Loucy (cell line): ENCODE results near the gene NR2F2.

ENCODE experiments used
- H2AFZ ChIP-seq: fragments of 200-600 bp; sonication (generic); 2 replicates; pipeline ENCODE4 v1.6.0; 2016; ENCODE audit warnings: antibody characterized with exemption, mild to moderate bottlenecking, low read length, moderate library complexity
- H3F3A ChIP-seq: fragments of 200-600 bp; 2 replicates; pipeline ENCODE4 v1.6.0; 2016; ENCODE audit warnings: antibody characterized with exemption, low read depth, mild to moderate bottlenecking
- H3K27me3 ChIP-seq: fragments of 200-600 bp; sonication (generic); 2 replicates; pipeline ENCODE4 v1.6.1; 2014; ENCODE audit warnings: low read length, mild to moderate bottlenecking; ENCODE audit not compliant: insufficient read depth, poor library complexity, severe bottlenecking
- H3K36me3 ChIP-seq: fragments of 200-600 bp; sonication (generic); 2 replicates; pipeline ENCODE4 v1.6.1; 2016; ENCODE audit warnings: low read length; ENCODE audit not compliant: insufficient read depth
- H3K4me1 ChIP-seq: fragments of 200-600 bp; sonication (generic); 2 replicates; pipeline ENCODE4 v1.5.1; 2014; ENCODE audit warnings: low read length, mild to moderate bottlenecking; ENCODE audit not compliant: insufficient read depth, poor library complexity, severe bottlenecking
- H3K4me2 ChIP-seq: fragments of 200-600 bp; sonication (generic); 2 replicates; pipeline ENCODE4 v1.6.0; 2014; ENCODE audit warnings: antibody characterized with exemption, low read length, low read depth, mild to moderate bottlenecking; ENCODE audit not compliant: poor library complexity, severe bottlenecking
- H3K4me3 ChIP-seq: fragments of 200-600 bp; sonication (generic); 2 replicates; pipeline ENCODE4 v1.5.1; 2014; ENCODE audit warnings: low read length, mild to moderate bottlenecking, mixed read lengths; ENCODE audit not compliant: poor library complexity, severe bottlenecking
- H3K79me2 ChIP-seq: fragments of 200-600 bp; sonication (generic); 2 replicates; pipeline ENCODE4 v1.6.1; 2014; ENCODE audit warnings: low read length; ENCODE audit not compliant: insufficient read depth
- H3K9ac ChIP-seq: fragments of 200-600 bp; sonication (generic); 2 replicates; pipeline ENCODE4 v1.6.0; 2014; ENCODE audit warnings: mild to moderate bottlenecking, low read depth, low read length, moderate library complexity; ENCODE audit not compliant: poor library complexity, severe bottlenecking
- H3K9me2 ChIP-seq: fragments of 200-600 bp; sonication (generic); replicated peaks from 2 replicates; pipeline ENCODE4 v1.6.1; 2016; ENCODE audit warnings: low read depth, low read length, mixed read lengths
- H3K9me3 ChIP-seq: fragments of 200-600 bp; sonication (generic); 2 replicates; pipeline ENCODE4 v1.6.1; 2014; ENCODE audit warnings: mild to moderate bottlenecking, antibody characterized with exemption, low read length, low read depth; ENCODE audit not compliant: insufficient read depth
- H4K20me1 ChIP-seq: fragments of 200-600 bp; sonication (generic); 2 replicates; pipeline ENCODE4 v1.6.0; 2014; ENCODE audit warnings: antibody characterized with exemption, low read length, mild to moderate bottlenecking; ENCODE audit not compliant: insufficient read depth, poor library complexity, severe bottlenecking
- EZH2phosphoT487 ChIP-seq: fragments of 200-600 bp; IDR thresholded peaks from 2 replicates; pipeline ENCODE4 v1.6.1; 2018; ENCODE audit warnings: antibody characterized with exemption, mild to moderate bottlenecking, moderate library complexity, borderline replicate concordance
- TF ChIP-seq, protein P1 (sequence below): fragments of 200-600 bp; sonication (generic); conservative IDR thresholded peaks from 2 replicates; pipeline ENCODE4 v1.5.1; 2014; ENCODE audit warnings: mild to moderate bottlenecking, antibody characterized with exemption, low read length

The NR2F2 gene

DNA sequence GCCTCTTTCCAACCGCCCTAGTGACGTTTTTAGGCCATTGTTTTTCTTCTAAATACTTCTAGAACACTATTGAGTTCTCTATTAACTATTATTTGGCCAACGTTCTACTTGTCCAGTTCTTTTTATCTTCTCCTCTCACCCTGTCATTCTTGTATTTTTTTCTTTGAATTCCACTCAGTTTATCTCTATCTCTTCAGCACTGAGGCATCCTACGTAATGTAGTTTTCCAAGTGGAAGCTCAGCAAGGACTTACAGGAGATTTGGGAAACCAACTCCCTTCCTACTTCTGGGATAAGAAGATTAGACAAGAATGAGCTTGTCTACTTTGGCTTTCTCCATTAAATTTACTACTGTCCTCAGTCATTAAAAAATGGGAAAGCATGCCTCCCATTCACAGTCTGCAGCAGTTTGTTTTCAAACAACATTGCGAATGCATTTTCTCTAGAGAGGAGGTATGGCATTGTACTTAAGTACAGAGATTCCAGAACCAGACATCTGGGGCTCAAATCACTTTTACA lies 21.3 kb upstream of the NR2F2 start:
- no peak overlapping the region for H3K4me2 ChIP-seq
- no peak overlapping the region for H3K9ac ChIP-seq
- H4K20me1 ChIP-seq, result no peaks in the 10 kb centered on the region
- H3K36me3 ChIP-seq, result no peaks in the 10 kb centered on the region
- H2AFZ ChIP-seq, result no peak overlapping the region
- H3K79me2 ChIP-seq, result no peaks in the 10 kb centered on the region
- no peaks in the 10 kb centered on the region for H3K9me3 ChIP-seq
- no peak for TF ChIP-seq EZH2phosphoT487
- TF ChIP-seq, protein P1, sequence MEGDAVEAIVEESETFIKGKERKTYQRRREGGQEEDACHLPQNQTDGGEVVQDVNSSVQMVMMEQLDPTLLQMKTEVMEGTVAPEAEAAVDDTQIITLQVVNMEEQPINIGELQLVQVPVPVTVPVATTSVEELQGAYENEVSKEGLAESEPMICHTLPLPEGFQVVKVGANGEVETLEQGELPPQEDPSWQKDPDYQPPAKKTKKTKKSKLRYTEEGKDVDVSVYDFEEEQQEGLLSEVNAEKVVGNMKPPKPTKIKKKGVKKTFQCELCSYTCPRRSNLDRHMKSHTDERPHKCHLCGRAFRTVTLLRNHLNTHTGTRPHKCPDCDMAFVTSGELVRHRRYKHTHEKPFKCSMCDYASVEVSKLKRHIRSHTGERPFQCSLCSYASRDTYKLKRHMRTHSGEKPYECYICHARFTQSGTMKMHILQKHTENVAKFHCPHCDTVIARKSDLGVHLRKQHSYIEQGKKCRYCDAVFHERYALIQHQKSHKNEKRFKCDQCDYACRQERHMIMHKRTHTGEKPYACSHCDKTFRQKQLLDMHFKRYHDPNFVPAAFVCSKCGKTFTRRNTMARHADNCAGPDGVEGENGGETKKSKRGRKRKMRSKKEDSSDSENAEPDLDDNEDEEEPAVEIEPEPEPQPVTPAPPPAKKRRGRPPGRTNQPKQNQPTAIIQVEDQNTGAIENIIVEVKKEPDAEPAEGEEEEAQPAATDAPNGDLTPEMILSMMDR, result no peak
- H3K4me1 ChIP-seq, result no peaks in the 10 kb centered on the region
- no peaks in the 10 kb centered on the region for H3K27me3 ChIP-seq
- no peaks in the 10 kb centered on the region for H3F3A ChIP-seq
- no peaks in the 10 kb centered on the region for H3K9me2 ChIP-seq
- H3K4me3 ChIP-seq, result no peak overlapping the region

DNA sequence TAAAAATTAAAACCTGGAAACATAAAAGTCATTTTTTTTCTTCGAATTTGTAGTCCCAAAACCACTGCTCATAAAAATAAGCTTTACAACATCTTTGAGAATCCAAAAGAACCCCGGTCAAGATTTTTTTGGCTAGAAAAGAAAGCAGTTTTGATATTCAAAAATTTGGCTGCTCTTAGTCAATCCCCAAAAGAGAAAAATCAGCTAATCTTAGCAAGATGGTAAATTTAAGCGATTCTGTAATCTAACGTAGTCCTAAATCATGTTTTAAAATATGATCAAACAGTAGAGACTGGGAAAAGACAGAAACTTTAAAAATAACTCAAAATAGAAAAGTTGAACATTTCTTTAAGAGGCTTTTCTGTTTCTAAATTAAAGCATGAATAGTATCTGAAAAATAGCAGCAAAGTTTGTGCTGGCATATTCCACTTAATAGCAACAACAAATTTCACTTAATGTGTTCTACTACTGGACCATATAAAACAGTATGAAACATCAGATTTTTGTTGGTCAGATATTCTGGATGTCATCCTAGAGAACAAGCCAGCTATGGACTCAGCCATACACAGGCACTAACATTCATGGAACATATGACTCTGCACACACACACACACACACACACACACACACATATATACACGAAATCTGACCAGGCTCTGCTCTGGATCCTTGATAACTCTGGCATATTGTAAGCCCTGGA lies 19.1 kb upstream of the NR2F2 start:
- no peaks in the 10 kb centered on the region for H3K79me2 ChIP-seq
- H3K9ac ChIP-seq, result no peak overlapping the region
- H4K20me1 ChIP-seq, result no peaks in the 10 kb centered on the region
- no peak overlapping the region for H2AFZ ChIP-seq
- H3F3A ChIP-seq, result no peaks in the 10 kb centered on the region
- no peaks in the 10 kb centered on the region for H3K4me1 ChIP-seq
- TF ChIP-seq, protein P1, result no peak
- TF ChIP-seq EZH2phosphoT487, result no peak
- H3K9me2 ChIP-seq, result no peaks in the 10 kb centered on the region
- no peaks in the 10 kb centered on the region for H3K36me3 ChIP-seq
- H3K9me3 ChIP-seq, result no peaks in the 10 kb centered on the region
- peaks cover 1% of the 10 kb centered on the region for H3K27me3 ChIP-seq
- no peak overlapping the region for H3K4me2 ChIP-seq
- no peak overlapping the region for H3K4me3 ChIP-seq

GRCh38 chr15:96311956-96312294 lies 18.6 kb upstream of the NR2F2 start:
- Histone ChIP-seq H3K4me2 (no peak overlapping the region), H3F3A (no peaks in the 10 kb centered on the region), H3K4me3 (no peak overlapping the region), H4K20me1 (no peaks in the 10 kb centered on the region), H3K4me1 (no peaks in the 10 kb centered on the region), H3K9me3 (no peaks in the 10 kb centered on the region), H3K79me2 (no peaks in the 10 kb centered on the region), H3K27me3 (peaks cover 6% of the 10 kb centered on the region), H3K9ac (no peak overlapping the region), H3K36me3 (no peaks in the 10 kb centered on the region), H3K9me2 (no peaks in the 10 kb centered on the region), H2AFZ (no peak overlapping the region)
- TF ChIP-seq EZH2phosphoT487, result no peak
- TF ChIP-seq, protein P1, result no peak
